HL-60/S4 (cell line): ENCODE measurements around the gene HSPA1L.
"Not testable (repeated sequence)": the region's sequence is repeated elsewhere in the genome, so short reads cannot be mapped to it uniquely, and the experiment has no call there.

Experiments
- in situ Hi-C: fragments of 300-500 bp; cut with MboI; formaldehyde crosslinking; loops from 2 replicates; pipeline ENCODE4 v1.14.3; 2022; ENCODE audit warnings: low sequenced_read_pairs

Gene HSPA1L

DNA sequence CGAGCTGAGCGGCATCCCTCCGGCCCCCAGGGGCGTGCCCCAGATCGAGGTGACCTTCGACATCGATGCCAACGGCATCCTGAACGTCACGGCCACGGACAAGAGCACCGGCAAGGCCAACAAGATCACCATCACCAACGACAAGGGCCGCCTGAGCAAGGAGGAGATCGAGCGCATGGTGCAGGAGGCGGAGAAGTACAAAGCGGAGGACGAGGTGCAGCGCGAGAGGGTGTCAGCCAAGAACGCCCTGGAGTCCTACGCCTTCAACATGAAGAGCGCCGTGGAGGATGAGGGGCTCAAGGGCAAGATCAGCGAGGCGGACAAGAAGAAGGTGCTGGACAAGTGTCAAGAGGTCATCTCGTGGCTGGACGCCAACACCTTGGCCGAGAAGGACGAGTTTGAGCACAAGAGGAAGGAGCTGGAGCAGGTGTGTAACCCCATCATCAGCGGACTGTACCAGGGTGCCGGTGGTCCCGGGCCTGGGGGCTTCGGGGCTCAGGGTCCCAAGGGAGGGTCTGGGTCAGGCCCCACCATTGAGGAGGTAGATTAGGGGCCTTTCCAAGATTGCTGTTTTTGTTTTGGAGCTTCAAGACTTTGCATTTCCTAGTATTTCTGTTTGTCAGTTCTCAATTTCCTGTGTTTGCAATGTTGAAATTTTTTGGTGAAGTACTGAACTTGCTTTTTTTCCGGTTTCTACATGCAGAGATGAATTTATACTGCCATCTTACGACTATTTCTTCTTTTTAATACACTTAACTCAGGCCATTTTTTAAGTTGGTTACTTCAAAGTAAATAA lies 2.2 kb upstream of the HSPA1L start:
- in situ Hi-C loops: not testable (repeated sequence)

DNA sequence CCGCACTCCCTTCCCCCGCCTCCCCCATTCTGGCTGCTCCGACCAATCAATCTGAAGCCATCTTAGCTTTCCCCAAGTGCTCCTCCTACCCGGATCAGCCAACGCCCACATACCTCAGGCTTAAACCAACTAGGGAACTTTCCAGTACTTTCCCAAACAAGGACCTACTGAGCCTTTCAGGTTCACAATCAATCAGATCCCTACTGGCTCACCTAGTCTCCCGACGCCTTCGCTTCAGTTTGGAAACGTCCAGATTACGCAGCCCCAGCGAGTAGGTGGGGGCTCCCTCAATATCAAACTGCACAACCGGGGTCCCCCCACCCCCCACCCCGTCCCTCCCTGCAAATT lies 432 bp downstream of the HSPA1L start:
- in situ Hi-C loops: no loop called here

DNA sequence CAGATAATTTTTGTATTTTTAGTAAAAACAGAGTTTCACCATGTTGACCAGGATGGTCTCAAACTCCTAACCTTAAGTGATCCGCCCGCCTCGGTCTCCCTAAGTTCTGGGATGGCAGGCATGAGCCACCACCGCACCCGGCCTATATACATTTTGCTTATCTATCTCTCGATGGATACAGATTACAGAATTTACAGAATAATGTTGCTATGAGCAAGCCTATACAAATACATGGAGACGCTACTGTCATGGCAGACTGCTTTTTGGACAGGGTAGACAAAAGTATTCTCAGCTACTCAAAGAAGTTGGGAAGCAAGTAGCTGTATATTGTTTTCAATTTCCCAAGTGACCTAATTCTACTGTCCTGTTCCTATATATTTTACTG lies 1.6 kb downstream of the HSPA1L start:
- in situ Hi-C loops: no loop called here

DNA sequence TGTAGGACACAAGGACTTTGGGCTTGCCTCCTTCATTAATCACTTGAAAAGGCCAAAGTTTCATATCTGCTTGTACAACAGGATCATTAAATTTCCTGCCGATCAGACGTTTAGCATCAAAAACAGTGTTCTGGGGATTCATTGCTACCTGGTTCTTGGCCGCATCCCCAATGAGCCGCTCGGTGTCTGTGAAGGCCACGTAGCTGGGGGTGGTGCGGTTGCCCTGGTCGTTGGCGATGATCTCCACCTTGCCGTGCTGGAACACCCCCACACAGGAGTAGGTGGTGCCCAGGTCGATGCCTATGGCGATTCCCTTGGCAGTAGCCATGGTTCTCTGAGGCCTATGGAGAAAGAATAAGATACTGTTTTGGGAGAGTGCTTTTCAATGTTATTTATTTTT lies 3.4 kb downstream of the HSPA1L start:
- in situ Hi-C loops: no loop called here

DNA sequence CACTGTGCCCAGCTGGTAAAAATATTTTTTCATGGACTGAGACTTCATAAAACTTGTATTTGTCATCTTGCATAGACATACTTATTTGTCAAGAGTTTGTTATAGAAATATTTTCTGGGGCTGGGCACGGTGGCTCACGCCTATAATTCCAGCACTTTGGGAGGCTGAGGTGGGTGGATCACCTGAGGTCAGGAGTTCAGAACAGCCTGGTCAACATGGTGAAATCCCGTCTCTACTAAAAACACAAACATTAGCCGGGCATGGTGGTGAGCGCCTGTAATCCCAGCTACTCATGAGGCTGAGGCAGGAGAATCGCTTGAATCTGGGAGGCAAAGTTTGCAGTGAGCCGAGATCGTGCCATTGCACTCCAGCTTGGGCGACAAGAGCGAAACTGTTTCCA lies 6.5 kb downstream of the HSPA1L start:
- in situ Hi-C loops: not testable (repeated sequence)

DNA sequence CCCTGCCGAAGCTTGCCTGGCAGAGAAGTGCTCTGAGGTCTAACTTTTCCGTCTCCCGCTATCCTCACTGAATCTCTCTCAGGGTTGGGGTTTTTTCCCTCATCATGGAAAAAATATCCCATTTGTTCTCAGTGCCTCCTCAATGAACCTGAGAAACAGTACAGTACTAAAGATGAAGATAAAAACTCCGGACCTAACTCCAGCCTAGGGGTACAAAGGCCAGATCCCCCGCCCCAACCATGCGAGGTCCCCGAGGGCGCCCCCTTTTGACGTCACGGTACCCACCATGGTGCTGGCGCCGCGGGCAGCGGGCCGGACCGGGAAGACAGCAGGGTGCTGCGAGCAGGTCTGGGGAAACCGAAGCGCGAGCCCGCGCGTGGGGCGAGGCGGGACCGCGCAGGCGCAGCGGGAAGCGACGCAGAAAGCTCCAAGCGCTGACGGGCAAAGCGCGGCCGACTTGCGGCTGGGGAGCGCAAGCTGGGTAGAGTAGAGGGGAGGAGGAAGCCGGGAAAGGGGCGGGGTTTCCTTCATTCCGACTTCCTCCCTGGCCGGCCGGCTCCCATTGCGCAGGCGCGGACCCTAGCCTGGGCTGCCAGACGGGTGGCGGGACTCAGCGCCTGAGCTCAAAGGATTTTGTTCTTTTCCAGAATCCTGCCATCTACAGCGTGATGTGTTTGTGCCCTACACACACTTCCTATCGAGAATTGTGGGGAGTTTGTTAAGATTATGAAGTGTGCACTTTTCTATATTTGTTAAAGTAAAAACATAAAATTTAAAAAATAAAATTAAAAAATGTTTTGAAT lies 8.4 kb downstream of the HSPA1L start, which contains the start of gene LSM2:
LSM2 (minus strand) TSS at position 497 of the 803 bp plus-strand sequence; CDS start at position 288, 209 bp downstream.
- in situ Hi-C loops: no loop called here

DNA sequence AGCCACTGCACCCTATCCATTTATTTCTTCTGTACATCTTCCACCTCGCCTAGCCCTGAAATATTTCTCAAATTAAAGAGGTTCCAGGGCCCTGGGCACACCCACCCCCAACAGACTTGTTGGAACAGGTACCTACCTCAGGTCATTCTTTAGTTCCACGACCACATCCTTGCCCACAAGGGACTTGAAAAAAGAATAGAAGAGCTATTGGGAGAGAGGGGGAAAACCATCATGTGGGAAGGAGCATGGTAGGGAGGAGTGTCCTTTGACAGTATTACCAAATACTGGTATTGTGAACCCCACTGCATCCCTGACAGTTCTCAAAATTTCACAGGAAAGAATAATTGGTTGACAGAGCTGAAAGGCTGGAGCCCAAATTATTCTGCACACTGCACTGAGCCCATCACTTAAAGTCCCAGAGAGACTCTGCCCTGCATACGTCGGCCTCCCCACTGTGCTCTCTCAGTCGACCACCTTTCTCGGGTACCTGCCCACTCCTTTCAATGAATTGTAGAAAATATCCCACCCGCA lies 9.1 kb downstream of the HSPA1L start:
- in situ Hi-C loops: no loop called here

DNA sequence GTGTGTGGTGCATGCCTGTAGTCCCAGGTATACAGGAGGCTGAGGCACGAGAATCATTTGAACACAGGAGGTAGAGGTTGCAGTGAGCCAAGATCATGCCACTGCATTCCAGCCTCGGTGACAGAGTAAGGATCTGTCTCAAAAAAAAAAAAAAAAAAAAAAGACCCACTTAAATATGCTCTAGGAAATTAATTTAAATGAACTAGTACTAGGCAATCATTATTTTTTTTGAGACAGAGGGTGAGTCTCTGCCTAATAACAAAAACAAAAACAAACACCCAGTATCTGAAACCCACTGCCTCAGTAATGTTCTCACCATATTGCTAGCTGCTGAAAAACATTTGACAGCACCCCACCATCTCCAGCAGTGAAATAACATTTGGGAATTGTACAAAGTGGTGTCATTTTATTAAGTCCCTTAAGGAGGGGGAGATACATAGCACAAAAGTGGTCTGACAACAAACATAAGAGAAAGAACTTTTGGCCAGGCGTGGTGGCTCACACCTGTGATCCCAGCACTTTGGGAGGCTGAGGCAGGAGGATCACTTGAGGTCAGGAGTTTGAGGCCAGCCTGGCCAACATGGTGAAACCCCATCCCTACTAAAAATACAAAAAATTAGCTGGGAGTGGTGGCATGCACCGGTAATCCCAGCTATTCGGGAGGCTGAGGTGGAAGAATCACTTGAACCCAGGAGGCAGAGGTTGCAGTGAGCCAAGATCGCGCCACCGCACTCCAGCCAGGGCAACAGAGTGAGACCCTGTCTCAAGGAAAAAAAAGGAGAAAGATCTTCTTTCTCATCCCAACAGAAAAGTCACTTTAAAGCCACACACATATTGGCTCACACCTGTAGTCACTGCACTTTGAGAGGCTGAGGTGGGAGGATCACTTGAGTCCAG lies 13.8 kb downstream of the HSPA1L start:
- in situ Hi-C loops: not testable (repeated sequence)

DNA sequence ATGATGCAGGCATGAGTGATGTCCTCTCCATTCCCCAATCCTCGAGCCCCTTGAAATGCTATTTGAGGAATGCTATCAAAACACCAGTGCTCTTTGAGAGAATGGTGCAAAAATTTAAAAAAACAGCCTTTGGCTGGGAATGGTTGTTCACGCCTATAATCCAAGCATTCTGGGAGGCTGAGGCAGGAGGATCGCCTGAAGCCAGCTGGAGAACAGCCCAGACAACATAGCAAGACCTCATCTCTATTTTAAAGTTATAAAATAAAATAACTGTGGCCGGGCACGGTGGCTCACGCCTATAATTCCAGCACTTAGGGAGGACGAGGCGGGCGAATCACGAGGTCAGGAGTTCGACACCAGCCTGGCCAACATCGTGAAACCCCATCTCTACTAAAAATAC lies 15.3 kb downstream of the HSPA1L start:
- in situ Hi-C loops: no loop called here

DNA sequence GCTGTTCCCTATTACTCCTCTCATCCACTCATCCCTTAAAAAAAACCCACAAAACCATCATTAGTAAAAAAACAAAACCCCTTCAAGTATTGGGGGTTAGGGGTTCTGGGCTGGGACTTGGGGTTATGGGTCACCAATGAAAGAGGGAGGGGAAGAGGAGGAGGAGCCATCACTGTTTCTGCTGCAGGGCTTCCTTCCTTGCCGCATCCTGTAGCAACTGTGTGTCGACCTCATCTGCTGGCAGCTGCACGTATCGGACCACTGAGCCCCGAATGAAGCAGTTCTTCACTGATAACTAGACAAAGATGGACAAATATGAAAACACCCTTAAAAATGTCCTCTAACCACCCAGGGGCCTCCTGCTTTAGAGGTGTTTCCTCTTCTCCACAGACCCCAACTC lies 17.5 kb downstream of the HSPA1L start:
- in situ Hi-C loops: no loop called here

DNA sequence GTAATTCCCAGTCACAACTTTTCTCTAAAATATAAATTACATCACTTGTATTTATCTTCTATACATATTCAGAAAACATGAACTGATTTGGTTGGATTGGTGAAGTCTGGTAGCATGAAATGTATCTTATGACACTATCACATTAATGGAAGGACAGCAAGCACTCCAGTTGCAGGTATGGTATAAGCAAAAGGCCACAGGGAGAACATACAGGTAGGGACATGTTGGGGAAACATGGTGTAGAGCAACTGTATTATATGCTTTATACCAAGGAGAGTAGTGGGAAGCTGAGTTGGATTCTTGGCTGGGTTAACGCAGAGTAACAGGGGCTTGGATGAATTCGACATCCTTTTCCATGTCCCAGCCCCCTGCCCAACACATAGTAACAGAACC lies 18.1 kb downstream of the HSPA1L start:
- in situ Hi-C loops: no loop called here

DNA sequence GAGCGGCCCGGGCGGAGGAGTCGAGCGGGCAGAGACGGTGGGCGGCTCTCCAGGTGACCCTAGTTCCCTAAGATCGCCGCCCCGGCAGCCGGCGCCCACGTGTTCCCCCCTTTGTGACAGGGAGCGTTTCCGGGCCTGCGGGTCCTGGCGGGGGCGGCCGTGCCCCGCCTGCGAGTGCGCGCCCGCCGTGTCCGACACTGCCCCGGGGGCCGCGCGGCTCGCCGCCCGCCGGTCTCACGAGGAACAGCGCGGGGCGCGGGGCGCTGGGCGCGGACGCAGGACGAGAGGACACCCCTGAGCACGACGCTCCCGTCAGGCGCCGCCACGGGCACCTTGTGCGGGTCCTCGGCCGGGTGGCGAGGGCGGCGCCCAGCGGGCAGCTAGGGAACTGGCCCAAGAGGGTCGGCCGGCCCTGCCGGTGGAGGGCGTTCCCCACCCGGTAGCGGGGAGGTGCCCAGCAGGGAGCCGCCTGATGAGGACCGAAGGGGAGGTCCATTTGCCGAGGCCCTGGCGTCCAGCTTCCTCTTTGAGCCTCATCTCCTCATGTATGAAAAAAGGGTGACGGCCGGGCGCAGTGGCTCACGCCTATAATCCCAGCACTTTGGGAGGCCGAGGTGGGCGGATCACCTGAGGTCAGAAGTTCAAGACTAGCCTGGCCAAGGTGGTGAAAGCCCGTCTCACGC lies 19.3 kb downstream of the HSPA1L start, which contains the start of gene VARS1:
VARS1 (minus strand) TSS at position 137 of the 683 bp plus-strand sequence. CDS start 535 bp downstream, outside the sequence.
- in situ Hi-C loops: no loop called here

DNA sequence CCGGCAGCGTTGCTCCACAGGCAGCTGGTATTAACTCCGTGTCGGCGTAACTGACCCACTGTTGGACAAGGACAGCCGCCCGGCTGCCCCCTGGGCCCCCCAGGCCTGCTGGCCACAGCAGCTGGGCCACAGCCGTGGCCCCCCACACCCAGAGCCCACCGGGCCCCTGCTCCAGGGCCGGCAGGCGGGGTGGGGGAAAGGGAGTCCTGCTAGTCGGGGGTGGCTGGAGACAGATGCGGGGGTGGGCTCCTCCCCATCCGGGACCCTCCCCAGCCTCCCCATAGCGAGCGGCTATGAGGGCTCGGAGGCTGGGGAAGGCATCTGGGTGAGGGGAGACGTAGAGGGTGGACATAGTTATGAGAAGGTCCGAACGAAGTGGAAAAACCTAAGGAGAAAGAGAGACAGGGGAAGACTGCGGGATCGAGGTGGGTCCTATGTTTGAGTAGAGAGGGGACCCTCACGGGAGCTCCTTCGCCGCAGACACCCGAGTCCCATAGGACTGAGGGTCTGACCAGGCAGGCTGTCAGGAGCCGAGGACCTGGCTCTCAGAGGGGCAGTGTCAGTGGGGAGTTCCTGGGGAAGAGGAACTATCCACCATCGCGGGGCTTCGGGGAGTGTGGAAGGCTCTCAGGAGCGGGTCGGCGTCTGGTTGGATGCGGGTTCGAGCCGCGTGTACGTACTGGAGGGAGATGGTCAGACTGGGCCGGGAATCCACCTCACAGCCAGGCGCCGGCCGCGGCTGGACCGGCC lies 20.0 kb downstream of the HSPA1L start:
- in situ Hi-C loops: no loop called here

DNA sequence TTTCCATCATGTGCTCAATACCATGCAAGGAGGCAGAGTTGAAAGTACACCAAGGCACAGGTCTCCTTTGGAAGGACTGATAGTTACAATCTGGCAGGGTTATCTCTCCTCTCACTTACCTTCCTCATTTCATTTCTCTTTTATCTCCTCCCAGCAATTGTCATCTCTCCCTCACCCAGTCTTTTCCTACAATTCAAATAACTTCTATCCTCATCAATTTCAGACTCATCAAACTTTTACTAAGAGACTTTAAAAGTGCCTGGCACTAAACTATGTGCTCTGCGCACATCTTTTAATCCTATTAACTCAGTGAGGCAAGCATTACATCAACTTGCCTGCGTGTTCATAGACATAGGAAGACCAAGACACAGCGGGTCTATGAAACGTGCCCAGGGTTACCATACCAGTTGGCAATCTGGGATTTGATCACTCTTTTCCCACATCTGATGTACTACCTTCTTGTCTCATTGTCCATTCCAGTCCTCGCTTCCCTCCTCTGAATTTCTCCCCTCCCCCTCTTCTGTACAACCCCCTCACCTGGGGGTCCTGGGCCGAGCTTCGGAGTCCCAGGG lies 20.7 kb downstream of the HSPA1L start:
- in situ Hi-C loops: no loop called here

DNA sequence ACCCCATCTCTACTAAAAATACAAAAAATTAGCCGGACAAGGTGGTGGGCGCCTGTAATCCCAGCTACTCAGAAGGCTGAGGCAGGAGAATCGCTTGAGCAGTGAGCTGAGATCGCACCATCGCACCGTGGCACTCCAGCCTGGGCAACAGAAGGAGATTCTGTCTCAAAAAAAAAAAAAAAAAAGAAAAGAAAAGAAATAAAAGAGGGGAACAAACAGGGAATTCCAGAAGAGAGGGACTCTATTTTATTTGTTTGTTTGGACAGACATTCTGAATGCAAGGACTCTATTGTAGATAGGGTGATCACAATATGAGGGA lies 21.2 kb downstream of the HSPA1L start:
- in situ Hi-C loops: not testable (repeated sequence)

DNA sequence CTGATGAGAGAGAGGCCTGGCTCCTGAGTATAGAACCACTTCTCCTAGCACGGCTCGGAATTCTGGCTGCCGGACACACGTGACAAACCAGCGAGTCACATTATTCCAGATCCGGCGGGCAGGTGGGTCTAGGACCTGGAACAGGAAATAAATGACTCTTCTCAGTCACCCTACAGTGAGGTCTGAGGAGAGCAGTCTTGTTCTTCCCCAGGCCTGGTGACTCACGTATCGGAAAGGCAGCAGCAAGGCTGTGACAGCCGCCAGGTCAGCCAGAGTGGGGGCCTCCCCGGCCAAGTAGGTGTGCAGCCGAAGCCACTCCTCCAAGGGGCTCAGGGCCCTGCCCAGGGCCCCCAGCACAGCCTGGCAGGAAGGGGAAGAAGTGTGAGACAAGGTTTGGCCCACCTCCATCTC lies 22.3 kb downstream of the HSPA1L start:
- in situ Hi-C loops: no loop called here

DNA sequence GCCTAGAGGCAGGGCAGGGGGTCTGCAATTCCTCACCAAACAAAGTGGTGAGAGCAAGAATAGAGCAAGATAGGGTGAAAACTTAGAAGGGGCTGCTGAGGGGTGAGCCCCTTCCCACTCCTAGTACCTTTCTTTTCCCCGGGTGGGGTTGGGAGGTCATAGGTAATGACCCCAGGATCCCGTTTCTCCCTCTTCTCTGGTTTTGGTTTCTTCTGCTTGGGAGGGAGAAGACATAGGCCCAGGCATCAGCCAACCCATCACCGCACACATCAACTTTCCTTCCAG lies 23.1 kb downstream of the HSPA1L start:
- in situ Hi-C loops: no loop called here

DNA sequence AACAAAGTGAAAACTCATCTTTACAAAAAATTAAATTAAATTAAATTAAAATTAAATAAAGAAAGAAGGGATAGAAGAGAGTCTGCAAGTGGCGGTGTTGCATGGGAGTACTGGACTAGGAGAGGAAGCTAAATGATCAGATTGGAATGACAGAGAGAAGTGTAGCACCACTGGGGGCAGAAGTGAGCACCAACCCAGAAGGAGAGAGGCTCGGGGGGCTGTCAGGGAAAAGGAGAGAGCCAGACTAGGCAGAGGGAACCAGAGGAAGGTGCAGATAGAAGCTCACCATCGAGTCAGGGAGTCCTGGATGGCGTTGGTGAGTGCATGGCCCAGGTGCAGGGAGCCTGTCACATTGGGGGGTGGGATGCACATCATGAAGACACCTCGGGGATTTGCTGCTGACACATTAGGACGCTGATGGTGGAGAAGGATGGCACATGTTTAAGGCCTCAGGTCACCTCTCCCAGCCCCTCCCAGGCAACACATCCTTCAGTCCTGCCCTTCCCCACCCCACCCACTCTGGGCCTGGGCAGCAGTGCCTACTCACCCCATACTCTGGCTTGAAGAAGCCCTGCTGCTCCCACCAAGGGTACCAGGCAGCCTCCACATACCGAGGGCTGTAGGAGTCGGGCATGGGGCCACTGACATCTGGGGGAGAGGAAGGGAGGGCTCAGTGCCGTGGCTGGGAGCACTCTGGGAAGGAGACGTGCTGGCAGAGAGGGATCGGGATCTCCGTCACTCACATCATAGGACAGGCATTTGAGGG lies 23.6 kb downstream of the HSPA1L start:
- in situ Hi-C loops: no loop called here

DNA sequence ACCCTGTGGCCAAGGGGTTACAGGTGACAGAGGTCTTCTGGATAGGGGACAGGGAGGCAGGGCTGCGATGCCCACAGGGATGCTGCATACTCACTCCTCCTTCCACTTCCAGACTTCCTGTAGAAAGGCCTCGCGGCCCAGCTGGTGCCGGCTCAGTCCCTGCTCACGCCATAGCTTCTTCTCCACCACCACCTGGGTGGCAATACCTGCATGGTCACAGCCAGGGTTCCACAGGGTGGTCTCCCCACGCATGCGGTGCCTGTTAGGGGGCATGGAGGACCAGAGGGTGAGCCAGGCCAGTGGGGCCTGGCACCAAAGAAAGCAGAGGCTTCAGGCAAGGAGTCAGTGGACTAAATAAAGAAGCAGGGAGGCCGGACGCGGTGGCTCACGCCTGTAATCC lies 29.6 kb downstream of the HSPA1L start:
- in situ Hi-C loops: no loop called here
